ENCODE measurements around the gene PDE2A. TPM values are rescaled to one million over a fixed set of nuclear protein-coding genes. Genes with fewer than 3 reads are reported as not detected.

Gene PDE2A
- total RNA-seq, 2 donors from 2014 or later, result 33.0 to 38.8 TPM

DNA sequence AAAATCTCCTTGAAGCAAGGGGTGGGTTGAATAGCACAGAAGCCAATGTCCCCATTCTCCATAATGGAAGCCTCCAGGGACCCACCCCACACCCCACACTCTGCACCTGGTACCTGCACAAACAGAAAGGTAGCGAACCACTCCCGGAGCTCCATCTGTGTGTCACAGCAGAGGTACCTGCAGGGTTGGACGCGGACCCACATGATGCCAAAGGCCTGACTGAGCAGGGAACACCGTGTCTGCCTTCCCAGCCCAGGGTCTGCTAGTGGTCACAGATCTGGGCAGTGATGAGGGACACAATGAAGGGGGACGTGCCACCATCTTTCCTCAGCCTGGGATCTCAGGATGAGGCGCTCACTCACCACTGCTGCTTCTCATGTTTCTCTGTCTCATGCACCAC lies 13.1 kb upstream of the PDE2A start:
- intact Hi-C loops (cut with DNase I), result no loop called here
- no peak for DNase-seq (ENCODE audit: low spot score)

DNA sequence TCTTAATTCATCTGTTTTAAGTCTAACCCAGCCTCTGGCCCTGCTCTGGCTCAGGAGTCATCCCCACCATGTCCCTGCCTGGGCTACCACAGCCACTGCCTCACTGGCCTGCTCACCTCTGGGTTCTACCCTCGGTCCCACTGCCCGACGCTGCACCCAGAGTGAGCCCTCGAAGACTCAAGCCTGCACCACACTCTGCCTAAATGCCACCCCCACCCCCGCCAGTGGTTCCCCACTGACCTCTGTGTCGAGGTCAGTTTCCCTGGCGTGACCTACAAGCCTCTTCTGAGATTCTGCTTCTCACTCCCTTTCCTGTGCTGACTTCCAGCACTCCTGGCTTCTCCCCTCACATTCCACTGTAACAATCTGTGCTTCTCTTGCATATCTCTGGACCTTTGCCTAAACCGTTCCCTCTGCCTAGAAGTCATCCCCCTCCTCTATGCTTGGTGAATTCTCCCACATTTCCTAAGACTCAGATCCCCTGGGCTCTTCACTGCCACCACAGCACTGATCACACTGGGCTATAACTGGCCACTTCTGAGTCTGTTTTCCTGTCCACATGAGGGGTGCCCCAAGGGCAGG lies 12.5 kb upstream of the PDE2A start:
- DNase-seq (ENCODE audit: low spot score), result no peak
- intact Hi-C loops (cut with DNase I), result no loop called here

DNA sequence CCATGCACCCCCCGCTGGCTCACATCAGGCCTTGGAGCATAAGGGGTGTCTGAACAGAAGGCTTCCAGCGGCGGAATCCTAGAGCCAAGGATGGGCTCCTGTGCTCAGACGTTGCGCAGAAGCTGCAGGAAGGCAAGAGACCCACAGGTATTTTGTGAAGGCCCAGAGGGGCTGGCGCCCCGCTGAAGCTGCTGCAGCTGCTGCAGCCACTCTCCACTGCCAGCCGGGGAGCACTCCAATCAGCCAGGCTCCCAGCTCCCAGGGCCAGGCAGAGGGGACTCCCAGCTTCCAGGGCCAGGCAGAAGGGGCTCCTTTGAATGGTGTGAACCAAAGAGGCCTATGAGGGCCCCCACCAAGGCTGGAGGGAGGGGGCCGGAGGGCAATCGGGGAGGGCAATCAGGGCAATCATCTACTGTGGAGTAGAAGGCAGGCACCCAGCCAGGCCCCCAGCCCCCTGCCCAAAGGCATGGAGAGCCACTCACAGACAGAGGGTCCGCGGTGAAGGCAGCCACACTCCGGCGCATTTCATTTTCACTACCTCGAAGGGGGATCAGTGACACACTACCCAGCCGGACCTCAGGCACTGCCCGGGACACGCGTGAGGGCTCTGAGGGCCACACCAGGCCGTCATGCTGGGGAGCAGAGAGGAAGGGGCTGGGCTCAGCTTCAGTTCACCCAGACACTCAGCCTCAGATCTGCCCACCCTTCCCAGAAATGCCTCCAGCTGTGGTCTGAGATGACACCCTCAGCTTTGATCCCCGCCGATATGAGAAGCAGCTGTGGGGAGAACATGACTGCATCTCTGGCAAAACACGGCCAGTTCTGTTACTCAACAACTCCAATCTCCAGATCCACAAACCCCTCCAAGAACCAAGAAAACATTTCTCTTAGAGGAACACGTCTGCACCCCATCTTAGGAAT lies 11.6 kb upstream of the PDE2A start:
- intact Hi-C loops (cut with DNase I), result no loop called here
- DNase-seq (ENCODE audit: low spot score), result no peak

DNA sequence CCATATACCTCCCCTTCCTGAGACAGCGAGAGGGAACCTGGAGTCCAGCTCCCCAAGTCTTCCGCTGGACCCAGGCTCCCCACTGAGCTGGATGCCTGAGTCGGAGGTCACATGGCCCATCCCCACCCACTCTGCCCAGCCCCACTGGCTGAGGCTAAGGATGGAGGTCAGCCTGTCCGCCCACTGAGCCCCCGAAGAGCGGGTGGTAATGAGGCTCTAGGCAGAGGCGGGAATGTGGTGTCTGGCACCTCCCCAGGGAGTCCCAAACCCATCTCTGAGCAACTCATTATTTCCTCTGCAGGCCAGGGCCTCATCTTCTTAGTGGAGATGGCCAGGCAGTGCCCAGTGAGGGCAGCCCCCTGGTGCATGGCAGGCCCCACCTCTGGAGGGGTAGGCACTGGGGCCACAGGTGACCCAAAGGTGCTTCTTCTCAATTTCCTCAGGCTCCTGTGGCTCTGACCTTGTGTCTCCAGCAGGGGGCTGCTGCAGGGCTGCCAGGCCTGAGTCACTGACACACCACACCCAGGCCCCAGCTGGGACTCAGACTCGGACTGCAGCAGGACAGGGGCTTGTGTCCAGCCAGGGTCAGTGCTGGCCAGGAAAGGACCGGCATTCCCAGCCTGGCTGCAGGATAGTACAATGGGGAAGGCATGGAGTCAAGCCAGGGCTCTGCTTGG lies 10.2 kb upstream of the PDE2A start:
- DNase-seq (ENCODE audit: low spot score), result peak; percentile 93
- intact Hi-C loops (cut with DNase I), result no loop called here

DNA sequence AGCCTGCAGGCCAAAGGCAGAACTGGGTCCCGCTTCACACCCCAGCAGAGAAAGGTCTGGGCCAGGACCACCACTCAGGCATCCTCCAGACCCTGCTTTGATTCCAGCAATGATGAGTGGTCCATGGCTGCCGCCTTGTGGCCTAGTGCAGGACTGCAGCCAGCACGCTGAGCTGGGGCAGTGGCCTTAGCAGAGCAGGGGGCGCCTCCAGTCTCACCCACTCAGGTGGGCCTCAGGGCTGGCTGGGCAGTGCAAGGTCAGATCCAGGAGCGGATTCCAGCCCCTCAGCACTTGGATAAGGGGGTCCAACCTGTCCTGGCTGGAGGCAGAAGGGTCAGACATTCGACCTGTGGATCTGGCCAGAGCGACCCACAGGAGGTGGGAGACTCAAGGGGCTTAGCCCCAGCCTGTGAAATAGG lies 9.6 kb upstream of the PDE2A start:
- peak; percentile 91 for DNase-seq (ENCODE audit: low spot score)
- intact Hi-C loops (cut with DNase I), result loop anchor here in 1 of 2 donors (2.0 kb wide), 1 partner anchor 99 kb away; no protein-coding TSS in a partner anchor

DNA sequence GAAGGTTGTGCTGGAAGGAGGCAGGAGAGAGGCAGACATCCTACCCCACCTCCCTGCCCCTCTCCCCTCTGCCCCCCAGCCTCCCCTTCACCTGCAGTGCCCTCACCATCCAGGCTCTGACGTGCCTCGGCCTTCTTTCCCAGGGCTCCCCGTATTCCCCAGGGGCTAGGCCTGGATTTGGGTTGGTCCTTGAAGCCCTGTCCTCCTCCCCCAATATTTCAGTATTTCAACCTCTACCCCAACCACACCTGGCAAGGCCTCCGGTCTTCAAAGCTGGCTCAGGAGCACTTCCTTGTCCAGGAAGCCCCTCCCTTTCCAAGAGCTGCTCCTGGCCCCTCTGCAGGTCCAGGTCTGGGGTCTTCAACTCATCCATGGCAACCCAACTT lies 8.6 kb upstream of the PDE2A start:
- DNase-seq (ENCODE audit: low spot score), result no peak
- intact Hi-C loops (cut with DNase I), result loop anchor here in 1 of 2 donors (2.0 kb wide), 1 partner anchor 98 kb away; no protein-coding TSS in a partner anchor

DNA sequence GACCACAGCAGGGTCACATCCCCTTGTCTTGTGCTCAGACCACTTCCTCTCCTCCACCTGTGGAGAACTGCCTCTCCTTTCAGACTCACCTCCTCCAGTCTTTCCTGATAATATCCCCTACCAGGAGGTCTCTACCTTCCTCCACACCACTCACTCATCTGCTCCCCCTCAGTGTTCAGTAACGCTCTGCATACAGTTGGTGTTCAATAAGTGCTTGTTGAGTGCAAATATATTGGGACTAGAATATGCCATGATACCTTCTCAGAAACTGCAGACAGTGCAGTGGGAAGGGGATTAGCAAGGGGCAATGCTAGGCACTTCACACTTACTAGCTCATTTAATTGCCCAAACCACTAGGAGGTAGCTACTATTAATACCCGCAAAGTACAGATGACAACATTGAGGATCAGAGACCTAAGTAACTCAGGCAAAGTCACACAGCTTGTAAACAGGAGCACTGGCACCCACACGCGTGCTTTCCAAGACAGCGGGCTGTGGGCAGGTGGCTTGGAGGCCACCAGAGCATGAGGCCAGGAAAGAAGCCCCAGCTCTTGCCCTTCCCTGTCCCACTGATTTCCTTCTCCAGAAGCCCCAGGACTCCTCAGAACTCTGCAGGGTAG lies 8.1 kb upstream of the PDE2A start:
- DNase-seq (ENCODE audit: low spot score), result no peak
- intact Hi-C loops (cut with DNase I), result loop anchor here in 1 of 2 donors (2.0 kb wide), 1 partner anchor 98 kb away; no protein-coding TSS in a partner anchor

DNA sequence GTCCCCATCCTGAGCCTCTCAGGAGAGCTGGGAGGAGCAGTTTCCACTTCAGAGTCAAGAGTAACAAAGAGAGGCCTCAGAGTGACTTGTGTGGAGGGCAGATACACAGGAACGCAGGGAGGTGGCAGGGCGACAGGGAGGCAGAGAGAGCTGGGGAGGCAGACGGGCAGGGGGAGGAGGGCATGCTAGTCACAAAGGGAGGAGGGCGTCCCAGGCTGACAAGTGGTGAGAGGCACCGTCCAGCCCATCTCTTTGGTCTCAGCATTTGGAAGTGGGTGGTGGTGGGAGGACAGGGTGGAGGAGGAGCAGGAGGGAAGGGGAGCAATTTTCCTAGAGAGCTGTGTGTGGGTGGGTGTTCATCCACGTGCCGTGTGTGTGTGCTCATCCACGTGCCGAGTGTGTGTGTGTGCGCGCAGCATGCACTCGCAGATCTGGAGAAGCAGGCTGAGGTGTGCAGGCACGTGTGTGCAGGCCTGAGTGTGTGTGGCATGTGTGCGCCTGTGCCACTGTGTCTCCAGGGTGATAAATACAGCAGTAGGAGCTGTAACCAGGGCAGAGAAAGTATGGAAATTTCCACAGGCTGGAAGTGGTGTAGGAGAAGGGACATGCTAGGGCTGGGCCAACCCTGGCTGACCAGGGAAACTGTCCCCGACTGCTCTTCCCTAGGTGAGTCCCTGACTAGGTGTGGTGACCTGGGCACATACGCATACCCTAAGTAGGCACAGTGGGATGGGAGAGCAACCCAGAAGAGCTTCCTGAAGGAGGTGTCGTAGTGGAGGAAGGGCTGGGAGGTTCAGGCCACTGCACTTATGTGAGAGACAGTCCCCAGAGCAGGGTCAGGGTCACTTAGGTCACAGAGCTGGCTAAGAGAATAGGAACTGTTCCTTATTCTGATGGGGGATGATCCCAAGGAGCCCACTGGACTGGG lies 7.3 kb upstream of the PDE2A start:
- intact Hi-C loops (cut with DNase I), result loop anchor here in 1 of 2 donors (2.0 kb wide), 1 partner anchor 97 kb away; no protein-coding TSS in a partner anchor
- DNase-seq (ENCODE audit: low spot score), result no peak

DNA sequence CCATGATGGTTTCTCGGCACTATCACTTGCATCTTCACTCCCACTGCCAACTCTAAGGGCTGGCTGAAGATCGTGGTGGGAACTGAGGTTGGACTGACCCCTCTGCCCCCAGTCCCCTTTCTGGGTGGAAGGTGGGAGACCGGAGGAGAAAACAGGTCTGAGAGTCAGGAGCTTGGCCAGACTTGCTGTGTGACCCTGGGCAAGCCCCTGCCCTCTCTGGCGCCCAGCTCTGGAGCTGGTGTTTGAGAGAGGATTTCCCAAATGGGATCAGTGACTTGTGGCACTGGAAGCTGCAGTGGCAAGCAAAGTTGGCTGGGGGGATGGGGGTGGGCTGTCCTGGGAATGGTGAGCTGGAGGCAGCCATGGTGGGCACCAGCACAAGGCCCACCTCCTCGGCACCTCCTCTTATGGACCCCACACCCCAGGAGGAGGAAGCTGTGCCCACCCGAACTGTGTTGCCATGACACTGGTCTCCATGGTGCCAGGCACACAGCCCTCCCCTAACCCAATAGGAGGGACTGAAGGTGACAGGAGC lies 6.5 kb upstream of the PDE2A start:
- intact Hi-C loops (cut with DNase I), result no loop called here
- no peak for DNase-seq (ENCODE audit: low spot score)

DNA sequence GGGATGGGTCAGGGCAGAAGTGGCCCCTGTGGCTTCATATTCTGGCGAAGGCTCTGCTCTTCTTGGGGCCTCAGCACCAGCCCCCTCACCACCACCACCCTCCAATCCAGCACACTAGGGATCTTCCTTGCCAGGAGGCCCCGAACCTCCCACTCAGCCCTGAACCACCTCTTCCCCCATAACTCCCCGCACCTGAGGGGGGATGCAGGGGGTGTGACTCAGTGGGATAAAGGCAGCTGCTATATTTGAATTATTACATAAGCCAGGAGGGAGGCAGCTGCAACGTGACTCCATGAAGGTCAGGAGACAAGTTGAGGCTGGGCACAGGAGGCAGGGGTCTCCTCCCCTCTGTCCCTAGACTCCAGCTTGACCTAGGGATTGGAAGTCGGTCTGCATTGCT lies 5.6 kb upstream of the PDE2A start:
- intact Hi-C loops (cut with DNase I), result loop anchor here in 1 of 2 donors (10.0 kb wide), 1 partner anchor 205 kb away; no protein-coding TSS in a partner anchor
- no peak for DNase-seq (ENCODE audit: low spot score)

DNA sequence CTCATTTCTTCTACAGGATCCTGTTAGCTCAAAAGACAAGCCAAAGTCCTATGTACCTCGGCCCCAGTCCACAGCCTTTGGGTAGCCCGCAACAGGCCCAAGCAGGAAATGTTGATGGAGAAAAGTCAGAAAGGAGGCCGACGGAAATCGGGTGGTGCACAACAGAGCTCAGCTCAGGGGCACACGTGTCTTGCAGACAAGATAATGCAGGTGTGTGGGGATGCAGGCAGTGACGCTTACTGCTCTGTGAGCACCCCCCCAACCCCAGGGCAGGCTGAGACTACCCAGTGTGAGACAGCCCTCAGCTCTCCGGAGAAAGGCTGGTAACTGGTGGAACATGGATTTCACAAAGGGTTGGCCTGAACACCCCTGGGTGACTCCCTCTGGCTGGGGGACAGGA lies 4.3 kb upstream of the PDE2A start:
- intact Hi-C loops (cut with DNase I), result loop anchor here in 1 of 2 donors (10.0 kb wide), 1 partner anchor 204 kb away; no protein-coding TSS in a partner anchor
- DNase-seq (ENCODE audit: low spot score), result no peak

DNA sequence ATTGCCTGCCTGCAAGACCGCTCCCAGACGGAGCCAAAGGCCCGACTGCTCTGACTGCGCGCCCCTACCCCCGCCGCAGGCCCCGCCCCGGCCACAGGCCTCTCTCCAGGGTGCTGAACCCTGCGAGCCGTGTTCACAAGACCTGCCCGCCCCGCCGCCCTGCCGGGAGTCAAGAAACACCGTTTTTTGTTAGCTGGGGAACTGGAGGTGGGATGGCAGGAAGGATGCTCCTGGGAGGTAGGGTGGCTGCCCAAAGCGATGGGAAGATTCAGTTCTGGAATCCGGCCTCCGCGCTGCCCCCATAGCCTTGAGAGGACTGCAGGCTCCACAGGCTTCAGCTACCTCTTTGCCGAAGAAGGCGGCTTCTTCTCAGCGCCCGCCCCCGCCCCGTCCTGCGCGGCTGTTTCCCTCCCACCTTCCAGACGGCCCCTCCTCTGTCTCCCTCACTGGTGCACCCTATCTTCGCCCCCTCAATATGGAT lies 2.7 kb upstream of the PDE2A start:
- peak; percentile 90 for DNase-seq (ENCODE audit: low spot score)
- intact Hi-C loops (cut with DNase I), result loop anchor here in 1 of 2 donors (10.0 kb wide), 1 partner anchor 202 kb away; no protein-coding TSS in a partner anchor

DNA sequence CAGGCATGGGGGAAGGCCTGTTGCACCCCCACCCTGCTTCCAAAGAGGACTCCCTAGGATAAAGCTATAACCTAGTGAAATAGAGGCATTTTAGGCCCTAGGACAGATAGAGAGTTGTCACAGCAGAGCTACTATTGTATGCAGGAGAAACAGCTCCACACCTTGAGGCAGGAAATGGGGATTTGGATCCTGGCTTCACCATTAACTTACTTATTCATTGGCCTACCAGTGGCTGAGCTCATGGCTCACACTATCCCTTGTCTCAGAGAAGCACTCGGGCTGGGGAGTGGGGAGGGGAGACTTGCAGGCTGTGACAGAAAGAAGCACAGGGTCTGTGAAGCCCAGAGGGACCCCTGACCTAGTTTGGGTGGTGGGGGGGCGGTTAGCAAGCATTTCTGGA lies 999 bp upstream of the PDE2A start:
- intact Hi-C loops (cut with DNase I), result loop anchor here in 1 of 2 donors (10.0 kb wide), 1 partner anchor 200 kb away; no protein-coding TSS in a partner anchor
- DNase-seq (ENCODE audit: low spot score), result no peak

DNA sequence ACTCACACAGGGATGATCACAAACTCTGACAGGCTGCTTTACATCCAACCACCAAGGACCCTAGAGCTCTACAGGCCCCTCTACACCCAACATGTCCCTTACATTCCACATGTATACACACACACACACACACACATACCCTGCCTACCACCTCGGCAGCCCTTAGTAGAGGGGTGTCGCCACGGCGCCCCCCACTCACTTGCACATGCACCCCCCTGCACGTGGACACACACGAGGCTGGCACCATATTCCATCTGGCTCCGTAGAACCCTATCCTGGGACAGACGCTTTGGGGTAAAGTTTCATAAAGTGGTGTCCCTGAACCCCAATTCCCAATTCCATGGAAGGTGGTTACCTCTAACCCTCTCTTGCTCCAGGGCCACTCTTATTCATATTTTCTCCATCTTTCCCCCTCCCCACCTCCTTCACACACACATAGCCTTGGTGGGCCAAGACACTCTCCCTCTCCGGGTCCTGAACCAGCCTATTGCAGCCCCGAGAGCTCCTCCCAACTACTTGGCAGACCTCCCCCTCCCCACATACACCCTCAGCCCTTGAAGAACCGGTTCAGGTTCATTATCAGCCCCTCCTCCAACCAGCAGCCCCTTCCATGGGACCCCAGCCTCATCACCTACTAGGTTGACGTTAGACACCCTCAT lies 809 bp downstream of the PDE2A start:
- DNase-seq (ENCODE audit: low spot score), result no peak
- intact Hi-C loops (cut with DNase I), result loop anchor here in 1 of 2 donors (10.0 kb wide), 1 partner anchor 199 kb away; no protein-coding TSS in a partner anchor

DNA sequence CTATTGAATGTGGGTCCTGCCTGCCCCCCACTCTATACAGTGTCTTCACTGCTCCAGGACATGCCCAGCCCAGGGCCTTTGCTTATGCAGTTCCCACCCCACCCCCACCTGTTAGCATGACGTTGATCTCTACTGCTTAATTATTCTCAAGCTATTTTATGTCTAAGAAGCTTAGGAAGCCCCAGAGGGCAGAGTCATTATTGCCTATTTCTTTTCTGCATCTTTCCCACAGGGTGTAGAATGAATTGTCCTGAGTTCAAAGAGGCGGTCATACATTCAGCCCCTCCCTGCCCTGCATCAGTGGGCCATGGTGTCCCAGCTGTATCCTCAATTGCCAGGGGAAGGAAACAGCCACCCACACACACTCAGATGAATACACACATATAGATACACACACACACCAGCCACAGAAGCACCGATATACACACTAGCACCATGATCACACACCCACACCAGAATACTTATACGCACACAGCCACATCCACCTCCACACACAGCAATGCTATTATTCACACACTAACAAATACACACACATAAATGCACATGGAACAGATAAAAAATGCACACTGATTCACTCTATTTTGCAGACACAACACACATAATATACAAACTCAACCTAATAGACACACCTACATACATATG lies 1.5 kb downstream of the PDE2A start:
- intact Hi-C loops (cut with DNase I), result loop anchor here in 1 of 2 donors (10.0 kb wide), 1 partner anchor 198 kb away; no protein-coding TSS in a partner anchor
- DNase-seq (ENCODE audit: low spot score), result no peak
